Left ventricle myocardium inferior (tissue), 1 donor: Measurements from ENCODE around the gene NLRC3. TPM values are rescaled to one million over a fixed set of nuclear protein-coding genes. Genes with fewer than 3 reads are reported as not detected.

Source experiments
- DNase-seq: peaks from one replicate; pipeline ENCODE4 v3.0.0-alpha.2; 2020
- H3K27ac ChIP-seq: fragments of 200-600 bp; replicated peaks from 2 replicates; pipeline ENCODE4 v1.8.0; 2021
- H3K27me3 ChIP-seq: fragments of 200-600 bp; 2 replicates; pipeline ENCODE4 v1.8.0; 2021; ENCODE audit warnings: low read depth
- H3K36me3 ChIP-seq: fragments of 200-600 bp; 2 replicates; pipeline ENCODE4 v1.8.0; 2021
- H3K4me1 ChIP-seq: fragments of 200-600 bp; 2 replicates; pipeline ENCODE4 v1.8.0; 2021
- H3K4me3 ChIP-seq: fragments of 200-600 bp; 2 replicates; pipeline ENCODE4 v1.8.0; 2021; ENCODE audit warnings: mild to moderate bottlenecking, moderate library complexity
- H3K9me3 ChIP-seq: fragments of 200-600 bp; replicated peaks from 2 replicates; pipeline ENCODE4 v1.8.0; 2021
- intact Hi-C: fragments of 100-400 bp; cut with micrococcal nuclease; formaldehyde crosslinking; loops from one replicate; pipeline ENCODE4 v1.11.0; 2022
- total RNA-seq: library from RNA; stranded (reverse); fragmentation: NEBNext Ultra II Directional; extraction: Animal tissue kit (Norgen Biotek cat#: 25700); gene quantifications from one replicate; pipeline ENCODE4 v1.2.1, GENCODE V29; 2021
- TF ChIP-seq, protein P1 (sequence below): fragments of 200-600 bp; IDR thresholded peaks from 2 replicates; pipeline ENCODE4 v1.8.0; 2021; ENCODE audit warnings: antibody characterized with exemption, mild to moderate bottlenecking, borderline replicate concordance
- donor health status: DM: no; HTN: yes; CAD: no; lungs with severe emphysema.

NLRC3 gene
- total RNA-seq, 1 donor from 2014 or later: 0.93 TPM

GRCh38 chr16:3534126-3534525 lies 43.1 kb downstream of the NLRC3 start:
- intact Hi-C loops: no loop called here
- no peaks in the 10 kb centered on the region for H3K27me3 ChIP-seq
- no peak for DNase-seq
- H3K36me3 ChIP-seq: peaks cover 54% of the 10 kb centered on the region
- H3K9me3 ChIP-seq: no peaks in the 10 kb centered on the region
- H3K27ac ChIP-seq: no peak overlapping the region
- peaks cover 15% of the 10 kb centered on the region for H3K4me1 ChIP-seq
- TF ChIP-seq, protein P1, sequence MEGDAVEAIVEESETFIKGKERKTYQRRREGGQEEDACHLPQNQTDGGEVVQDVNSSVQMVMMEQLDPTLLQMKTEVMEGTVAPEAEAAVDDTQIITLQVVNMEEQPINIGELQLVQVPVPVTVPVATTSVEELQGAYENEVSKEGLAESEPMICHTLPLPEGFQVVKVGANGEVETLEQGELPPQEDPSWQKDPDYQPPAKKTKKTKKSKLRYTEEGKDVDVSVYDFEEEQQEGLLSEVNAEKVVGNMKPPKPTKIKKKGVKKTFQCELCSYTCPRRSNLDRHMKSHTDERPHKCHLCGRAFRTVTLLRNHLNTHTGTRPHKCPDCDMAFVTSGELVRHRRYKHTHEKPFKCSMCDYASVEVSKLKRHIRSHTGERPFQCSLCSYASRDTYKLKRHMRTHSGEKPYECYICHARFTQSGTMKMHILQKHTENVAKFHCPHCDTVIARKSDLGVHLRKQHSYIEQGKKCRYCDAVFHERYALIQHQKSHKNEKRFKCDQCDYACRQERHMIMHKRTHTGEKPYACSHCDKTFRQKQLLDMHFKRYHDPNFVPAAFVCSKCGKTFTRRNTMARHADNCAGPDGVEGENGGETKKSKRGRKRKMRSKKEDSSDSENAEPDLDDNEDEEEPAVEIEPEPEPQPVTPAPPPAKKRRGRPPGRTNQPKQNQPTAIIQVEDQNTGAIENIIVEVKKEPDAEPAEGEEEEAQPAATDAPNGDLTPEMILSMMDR: no peak
- H3K4me3 ChIP-seq: no peak overlapping the region

GRCh38 chr16:3532741-3533140 lies 44.5 kb downstream of the NLRC3 start:
- DNase-seq: no peak
- Histone ChIP-seq H3K4me1 (peaks cover 14% of the 10 kb centered on the region), H3K9me3 (no peaks in the 10 kb centered on the region), H3K27me3 (no peaks in the 10 kb centered on the region), H3K36me3 (peaks cover 65% of the 10 kb centered on the region), H3K27ac (no peak overlapping the region), H3K4me3 (no peak overlapping the region)
- intact Hi-C loops: no loop called here
- TF ChIP-seq, protein P1: no peak

GRCh38 chr16:3530371-3530914 lies 46.8 kb downstream of the NLRC3 start:
- H3K27ac ChIP-seq: no peak overlapping the region
- no peak overlapping the region for H3K4me3 ChIP-seq
- peaks cover 4% of the 10 kb centered on the region for H3K4me1 ChIP-seq
- DNase-seq: no peak
- H3K27me3 ChIP-seq: no peaks in the 10 kb centered on the region
- TF ChIP-seq, protein P1: no peak
- H3K36me3 ChIP-seq: peaks cover 69% of the 10 kb centered on the region
- H3K9me3 ChIP-seq: no peaks in the 10 kb centered on the region
- intact Hi-C loops: no loop called here

GRCh38 chr16:3529175-3529574 lies 48.0 kb downstream of the NLRC3 start:
- no peaks in the 10 kb centered on the region for H3K27me3 ChIP-seq
- H3K36me3 ChIP-seq: peaks cover 81% of the 10 kb centered on the region

GRCh38 chr16:3528406-3528805 lies 48.8 kb downstream of the NLRC3 start:
- DNase-seq: no peak
- Histone ChIP-seq H3K27ac (no peak overlapping the region), H3K9me3 (no peaks in the 10 kb centered on the region), H3K27me3 (no peaks in the 10 kb centered on the region), H3K4me1 (peaks cover 4% of the 10 kb centered on the region), H3K36me3 (peaks cover 82% of the 10 kb centered on the region), H3K4me3 (no peak overlapping the region)
- intact Hi-C loops: no loop called here
- TF ChIP-seq, protein P1: no peak

More at GRCh38 chr16:3529175-3529574, 48.0 kb downstream of the NLRC3 start:
- no peak overlapping the region for H3K27ac ChIP-seq
- TF ChIP-seq, protein P1: no peak
- intact Hi-C loops: no loop called here
- DNase-seq: no peak
- peaks cover 4% of the 10 kb centered on the region for H3K4me1 ChIP-seq
- no peak overlapping the region for H3K4me3 ChIP-seq
- H3K9me3 ChIP-seq: no peaks in the 10 kb centered on the region
